Upper lobe of right lung (tissue), 1 donor: Measurements from ENCODE around the gene STAG1. TPM values are rescaled to one million over a fixed set of nuclear protein-coding genes. Genes with fewer than 3 reads are reported as not detected.
"Not testable (repeated sequence)": the region's sequence is repeated elsewhere in the genome, so short reads cannot be mapped to it uniquely, and the experiment has no call there.

Experiments
- ATAC-seq: fragments of 200-7000 bp; cut with Tn5 transposase; one replicate; pipeline ENCODE4 v1.9.1; 2020; ENCODE audit warnings: mild to moderate bottlenecking, moderate library complexity
- DNase-seq: peaks from one replicate; pipeline ENCODE4 v3.0.0-alpha.2; 2020
- H3K27ac ChIP-seq: fragments of 200-600 bp; one replicate; pipeline ENCODE4 v1.8.0; 2022
- H3K27me3 ChIP-seq: fragments of 200-600 bp; one replicate; pipeline ENCODE4 v1.8.0; 2022; ENCODE audit warnings: mild to moderate bottlenecking
- H3K36me3 ChIP-seq: fragments of 200-600 bp; one replicate; pipeline ENCODE4 v1.8.0; 2022
- H3K4me1 ChIP-seq: fragments of 200-600 bp; one replicate; pipeline ENCODE4 v1.8.0; 2022
- H3K4me3 ChIP-seq: fragments of 200-600 bp; one replicate; pipeline ENCODE4 v1.8.0; 2022; ENCODE audit warnings: mild to moderate bottlenecking
- H3K9me3 ChIP-seq: fragments of 200-600 bp; one replicate; pipeline ENCODE4 v1.8.0; 2022
- CTCF ChIP-seq: fragments of 200-600 bp; IDR thresholded peaks from one replicate; pipeline ENCODE4 v1.8.0; 2022; ENCODE audit warnings: antibody characterized with exemption
- intact Hi-C: fragments of 100-400 bp; cut with DNase I; formaldehyde crosslinking; loops from one replicate; pipeline ENCODE4 v1.11.0; 2022
- total RNA-seq: library from RNA; stranded (reverse); fragmentation: NEBNext Ultra II Directional; extraction: Animal tissue kit (Norgen Biotek cat#: 25700); gene quantifications from one replicate; pipeline ENCODE4 v1.2.1, GENCODE V29; 2021
- donor health status: DM: no; HTN: yes; CAD: no; lungs with severe emphysema.

Gene STAG1
- total RNA-seq, 1 donor from 2014 or later: 40.8 TPM

GRCh38 chr3:136567599-136568188 lies 184.5 kb downstream of the STAG1 start:
- TF ChIP-seq CTCF: no peak
- Histone ChIP-seq H3K27me3 (no peaks in the 10 kb centered on the region), H3K36me3 (no peaks in the 10 kb centered on the region), H3K27ac (no peak overlapping the region), H3K4me3 (no peak overlapping the region), H3K9me3 (no peaks in the 10 kb centered on the region), H3K4me1 (no peaks in the 10 kb centered on the region)
- ATAC-seq: no peak
- no peak for DNase-seq
- intact Hi-C loops: no loop called here

- H3K36me3 ChIP-seq, H3K4me1 ChIP-seq, ATAC-seq, H3K27me3 ChIP-seq, H3K4me3 ChIP-seq, H3K9me3 ChIP-seq, DNase-seq, intact Hi-C loops, H3K27ac ChIP-seq: not testable (repeated sequence)
These were observed 187.2 kb downstream of the STAG1 start for GRCh38 chr3:136564962-136565361.

- Histone ChIP-seq H3K36me3 (no peaks in the 10 kb centered on the region), H3K9me3 (no peaks in the 10 kb centered on the region), H3K4me3 (no peak overlapping the region), H3K4me1 (no peaks in the 10 kb centered on the region), H3K27ac (no peak overlapping the region), H3K27me3 (no peaks in the 10 kb centered on the region)
- no peak for ATAC-seq
- TF ChIP-seq CTCF: no peak
- intact Hi-C loops: no loop called here
- DNase-seq: no peak
These were observed 190.2 kb downstream of the STAG1 start for GRCh38 chr3:136562026-136562425.

- Histone ChIP-seq H3K36me3 (no peaks in the 10 kb centered on the region), H3K27me3 (no peaks in the 10 kb centered on the region), H3K4me1 (no peaks in the 10 kb centered on the region), H3K9me3 (no peaks in the 10 kb centered on the region), H3K4me3 (no peak overlapping the region), H3K27ac (no peak overlapping the region)
- DNase-seq (no peak), ATAC-seq (no peak)
- intact Hi-C loops: no loop called here
- TF ChIP-seq CTCF: no peak
These were observed 192.3 kb downstream of the STAG1 start for GRCh38 chr3:136559896-136560295.

- peak; percentile 24 for ATAC-seq
- H3K9me3 ChIP-seq, H3K27ac ChIP-seq, H3K4me1 ChIP-seq, H3K27me3 ChIP-seq, H3K36me3 ChIP-seq, DNase-seq, H3K4me3 ChIP-seq, intact Hi-C loops: not testable (repeated sequence)
These were observed 202.7 kb downstream of the STAG1 start for GRCh38 chr3:136549461-136549860.

GRCh38 chr3:136547293-136547692 lies 204.9 kb downstream of the STAG1 start:
- intact Hi-C loops: no loop called here
- Histone ChIP-seq H3K4me1 (no peaks in the 10 kb centered on the region), H3K36me3 (no peaks in the 10 kb centered on the region), H3K9me3 (no peaks in the 10 kb centered on the region), H3K27me3 (no peaks in the 10 kb centered on the region), H3K4me3 (no peak overlapping the region), H3K27ac (no peak overlapping the region)
- DNase-seq (no peak), ATAC-seq (no peak)
- no peak for TF ChIP-seq CTCF

GRCh38 chr3:136546720-136547119 lies 205.5 kb downstream of the STAG1 start:
- no peaks in the 10 kb centered on the region for H3K4me1 ChIP-seq
- H3K27ac ChIP-seq: no peak overlapping the region
- DNase-seq (no peak), ATAC-seq (no peak)
- no peaks in the 10 kb centered on the region for H3K27me3 ChIP-seq
- TF ChIP-seq CTCF: peak; percentile 11
- intact Hi-C loops: no loop called here
- no peaks in the 10 kb centered on the region for H3K36me3 ChIP-seq
- H3K4me3 ChIP-seq: no peak overlapping the region
- no peaks in the 10 kb centered on the region for H3K9me3 ChIP-seq
